ENCODE data around the gene ABTB1.
"Not testable (repeated sequence)": the region's sequence is repeated elsewhere in the genome, so short reads cannot be mapped to it uniquely, and the experiment has no call there.

ABTB1 gene

GRCh38 chr3:127650236-127650635 lies 22.5 kb upstream of the ABTB1 start:
- no peak for FAIRE-seq

DNA sequence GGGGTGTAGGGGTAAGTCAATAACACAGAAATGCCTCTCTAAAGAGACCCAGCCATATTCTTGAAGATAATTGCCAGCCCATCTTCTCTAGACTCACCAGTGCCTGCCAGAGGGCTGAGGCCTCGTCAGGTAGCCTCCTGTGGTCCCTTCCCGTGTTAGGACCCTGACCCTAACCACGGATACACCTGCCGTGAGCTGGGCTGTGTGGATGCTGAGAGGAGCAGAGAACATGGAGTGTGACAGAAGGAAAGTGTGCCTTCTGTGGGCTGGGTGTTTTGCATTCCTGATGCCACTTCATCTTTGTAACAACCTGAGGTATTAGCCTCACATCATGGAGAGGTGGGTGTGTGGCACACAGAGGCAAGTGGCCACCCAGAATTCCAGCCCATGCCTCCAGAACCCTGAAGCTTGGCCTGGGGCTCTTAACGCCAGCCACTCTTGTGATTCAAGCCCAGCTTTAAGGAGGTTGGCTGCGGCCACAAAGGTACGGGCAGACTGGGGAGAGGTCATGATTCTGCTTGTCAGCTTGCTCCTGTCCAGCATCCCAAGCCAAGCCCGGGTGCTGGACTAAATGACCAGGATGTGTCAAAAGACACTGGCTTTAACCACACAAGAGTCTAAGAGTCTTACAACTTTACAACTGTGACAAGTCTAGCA lies 21.1 kb upstream of the ABTB1 start:
- no peak for FAIRE-seq

GRCh38 chr3:127652246-127652995 lies 20.3 kb upstream of the ABTB1 start:
- no peak for FAIRE-seq

- no peak for FAIRE-seq
Measured at GRCh38 chr3:127654374-127654773, 18.4 kb upstream of the ABTB1 start.

DNA sequence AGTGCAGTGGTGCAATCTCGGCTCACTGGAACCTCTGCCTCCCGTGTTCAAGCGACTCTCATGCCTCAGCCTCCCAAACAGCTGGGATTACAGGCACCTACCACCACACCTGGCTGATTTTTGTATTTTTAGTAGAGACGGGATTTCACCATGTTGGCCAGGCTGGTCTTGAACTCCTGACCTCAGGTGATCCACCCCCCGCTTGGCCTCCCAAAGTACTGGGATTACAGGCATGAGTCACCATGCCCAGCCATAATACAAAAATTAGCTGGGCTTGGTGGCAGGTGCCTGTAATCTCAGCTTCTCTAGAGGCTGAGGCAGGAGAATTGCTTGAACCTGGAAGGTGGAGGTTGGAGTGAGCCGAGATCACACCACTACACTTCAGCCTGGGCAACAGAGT lies 17.8 kb upstream of the ABTB1 start:
- FAIRE-seq = not testable (repeated sequence)

DNA sequence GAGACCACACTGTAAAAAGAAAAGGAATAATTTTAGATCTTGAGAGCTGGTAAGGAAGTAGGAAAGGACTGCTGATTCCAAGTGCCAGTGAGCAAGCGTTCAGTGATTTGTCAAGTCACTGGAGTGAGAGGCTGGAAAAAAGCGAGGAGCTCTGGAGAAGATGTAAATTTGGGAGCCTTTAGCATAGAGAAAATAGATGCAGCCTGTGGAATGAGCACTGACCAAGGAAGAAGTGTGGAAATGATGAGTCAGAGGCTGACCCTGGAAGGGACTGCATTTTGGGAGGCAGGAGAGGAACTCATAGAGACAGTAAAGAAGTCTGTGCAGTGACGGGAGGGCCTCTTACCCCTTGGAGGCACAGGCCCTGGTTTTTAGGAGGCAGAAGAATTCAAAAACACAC lies 17.1 kb upstream of the ABTB1 start:
- FAIRE-seq = no peak

DNA sequence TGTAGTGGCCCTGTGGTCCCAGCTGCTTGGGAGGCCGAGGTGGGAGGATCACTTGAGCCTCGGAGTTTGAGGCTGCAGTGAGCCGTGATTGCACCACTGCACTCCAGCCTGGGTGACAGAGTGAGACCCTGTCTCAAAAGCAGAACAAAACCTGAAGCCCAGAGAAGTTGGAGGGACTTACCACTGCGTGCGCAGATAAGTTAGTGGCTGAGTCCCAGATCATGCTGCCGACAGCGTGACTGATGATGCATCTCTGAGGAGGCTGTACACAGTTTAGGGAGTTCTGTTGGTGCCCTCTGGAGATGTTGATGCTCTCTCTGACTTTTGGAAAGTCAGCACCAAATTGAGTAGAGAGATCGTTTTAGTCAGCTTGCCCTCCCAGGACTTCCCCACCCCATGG lies 15.8 kb upstream of the ABTB1 start:
- no peak for FAIRE-seq

DNA sequence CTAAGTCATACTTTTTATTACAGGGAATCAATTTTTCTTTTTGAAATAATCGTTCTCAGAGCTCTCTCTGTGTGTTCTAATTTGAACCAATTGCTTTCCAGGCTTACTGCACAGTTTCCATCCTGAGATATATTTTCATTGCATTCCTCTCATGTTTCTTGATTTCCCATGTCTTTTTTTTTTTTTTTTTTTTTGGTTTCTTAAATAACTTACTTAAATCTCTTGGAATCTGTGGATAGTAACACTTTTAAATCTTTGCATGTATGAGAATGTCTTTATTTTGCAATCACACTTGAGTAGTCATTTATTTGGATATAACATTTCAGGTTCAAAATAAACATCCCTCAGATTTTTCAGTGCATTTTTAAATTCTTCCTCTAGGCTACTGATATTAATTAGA lies 14.5 kb upstream of the ABTB1 start:
- no peak for FAIRE-seq

DNA sequence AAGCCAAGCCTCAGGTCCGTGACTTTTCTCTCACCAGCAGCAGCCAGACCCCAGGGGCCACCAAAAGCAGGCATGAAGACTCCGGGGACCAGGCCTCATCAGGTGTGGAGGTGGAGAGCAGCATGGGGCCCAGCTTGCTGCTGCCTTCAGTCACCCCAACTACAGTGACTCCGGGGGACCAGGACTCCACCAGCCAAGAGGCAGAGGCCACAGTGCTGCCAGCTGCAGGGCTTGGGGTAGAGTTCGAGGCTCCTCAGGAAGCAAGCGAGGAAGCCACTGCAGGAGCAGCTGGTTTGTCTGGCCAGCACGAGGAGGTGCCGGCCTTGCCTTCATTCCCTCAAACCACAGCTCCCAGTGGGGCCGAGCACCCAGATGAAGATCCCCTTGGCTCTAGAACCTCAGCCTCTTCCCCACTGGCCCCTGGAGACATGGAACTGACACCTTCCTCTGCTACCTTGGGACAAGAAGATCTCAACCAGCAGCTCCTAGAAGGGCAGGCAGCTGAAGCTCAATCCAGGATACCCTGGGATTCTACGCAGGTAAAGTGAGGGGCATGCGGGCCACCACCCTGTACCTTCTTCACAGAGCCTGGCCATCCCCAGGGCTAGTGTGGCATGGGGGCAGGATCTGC lies 12.0 kb upstream of the ABTB1 start:
- no peak for FAIRE-seq

GRCh38 chr3:127661600-127661999 lies 11.2 kb upstream of the ABTB1 start:
- no peak for FAIRE-seq

GRCh38 chr3:127662001-127662469 lies 10.7 kb upstream of the ABTB1 start:
- FAIRE-seq = no peak

DNA sequence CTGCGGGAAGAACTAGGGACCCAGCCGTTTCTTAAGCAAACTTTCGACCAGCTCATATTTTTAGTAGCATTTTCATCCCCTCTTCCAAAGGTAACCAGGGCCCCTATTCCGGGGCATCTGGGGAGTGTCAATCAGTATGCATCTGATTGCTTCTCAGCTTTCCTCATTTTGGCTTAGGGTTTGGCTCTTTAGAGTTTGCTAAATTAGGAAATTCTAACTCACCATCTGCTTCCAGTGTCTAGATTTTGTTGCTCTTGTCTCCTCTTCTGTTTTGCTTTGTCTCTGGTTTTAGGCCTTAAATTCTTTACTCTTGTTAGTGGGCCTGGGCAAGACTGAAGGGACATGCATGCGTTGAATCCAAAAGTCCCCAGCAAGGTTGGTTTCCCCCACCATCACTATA lies 9.6 kb upstream of the ABTB1 start:
- no peak for FAIRE-seq

DNA sequence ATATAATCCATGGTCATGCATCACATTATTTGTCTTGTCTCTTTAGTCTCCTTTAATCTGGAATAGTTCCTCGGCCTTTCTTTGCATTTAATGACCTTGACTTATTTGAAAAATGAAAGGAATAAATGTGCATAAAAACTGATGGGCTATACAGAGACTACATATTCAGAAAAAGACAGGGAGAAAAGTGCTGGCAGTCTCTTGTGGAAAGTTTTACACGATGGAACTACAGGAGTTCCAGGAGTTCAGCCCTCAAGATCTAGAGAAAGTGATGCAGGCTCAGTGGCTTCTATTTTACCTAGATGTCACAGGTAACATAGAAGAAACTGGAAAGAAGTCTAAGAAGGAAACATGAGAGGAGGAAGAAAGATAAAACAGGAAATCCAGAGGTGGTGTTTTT lies 7.6 kb upstream of the ABTB1 start:
- no peak for FAIRE-seq

DNA sequence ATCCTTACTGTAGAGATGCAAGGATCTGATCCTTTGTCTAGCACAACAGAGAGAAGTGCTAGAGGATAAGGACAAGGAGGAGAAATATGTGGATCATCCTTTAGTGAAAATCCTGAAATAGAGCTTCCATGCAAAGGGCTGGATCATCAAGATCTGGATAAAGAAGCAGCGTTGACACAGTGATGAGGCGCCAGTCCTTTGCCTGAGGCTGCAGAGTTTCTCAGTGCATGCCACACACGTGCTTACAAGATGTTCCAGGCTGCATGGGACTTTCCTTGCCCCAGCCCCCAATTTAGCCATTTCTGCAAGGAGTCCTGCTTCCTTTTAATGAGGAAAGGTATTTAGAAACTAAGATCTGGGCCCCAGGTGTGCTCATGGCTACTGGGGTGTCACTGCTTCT lies 7.2 kb upstream of the ABTB1 start:
- FAIRE-seq = no peak

DNA sequence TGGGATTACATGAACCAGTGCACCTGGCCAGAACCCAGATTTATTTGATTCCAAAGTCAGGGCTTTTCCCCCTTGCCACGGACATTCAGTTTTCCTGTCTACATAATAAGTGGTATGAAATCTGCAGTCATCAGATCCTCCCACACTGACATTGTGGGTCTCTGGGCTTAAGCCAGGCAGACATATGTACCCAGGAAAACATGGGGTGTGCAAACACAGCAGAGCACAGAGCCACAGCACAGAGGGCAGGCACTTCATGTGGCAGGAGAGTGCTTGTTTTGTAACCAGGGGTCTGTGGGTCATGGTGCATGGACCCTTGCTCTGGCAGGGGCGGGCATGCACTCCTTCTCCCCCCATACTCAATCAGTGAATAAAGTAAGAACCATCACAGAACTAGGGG lies 6.1 kb upstream of the ABTB1 start:
- FAIRE-seq = no peak

GRCh38 chr3:127667119-127667681 lies 5.6 kb upstream of the ABTB1 start:
- no peak for FAIRE-seq

- FAIRE-seq = no peak
Measured at GRCh38 chr3:127668906-127669305, 3.8 kb upstream of the ABTB1 start.

- no peak for FAIRE-seq
Measured at GRCh38 chr3:127669541-127670228, 3.1 kb upstream of the ABTB1 start.

DNA sequence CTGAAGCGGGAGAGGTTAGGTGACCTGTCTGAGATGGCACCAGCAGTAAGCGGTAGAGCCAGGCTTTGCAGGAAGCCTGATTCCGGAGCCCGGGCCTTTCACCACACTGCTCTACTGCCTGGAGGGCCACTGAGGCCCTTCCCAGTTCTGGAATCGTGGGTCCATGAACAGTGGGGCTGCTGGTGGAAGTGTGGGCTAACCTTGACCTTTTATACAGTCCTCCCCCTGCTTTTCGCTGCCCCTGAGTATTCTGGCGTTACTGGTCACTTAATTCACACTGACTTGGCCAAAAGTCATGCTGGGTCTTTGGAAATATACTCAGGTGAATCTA lies 2.6 kb upstream of the ABTB1 start:
- FAIRE-seq = no peak

- no peak for FAIRE-seq
Measured at GRCh38 chr3:127670761-127671522, 1.8 kb upstream of the ABTB1 start.

DNA sequence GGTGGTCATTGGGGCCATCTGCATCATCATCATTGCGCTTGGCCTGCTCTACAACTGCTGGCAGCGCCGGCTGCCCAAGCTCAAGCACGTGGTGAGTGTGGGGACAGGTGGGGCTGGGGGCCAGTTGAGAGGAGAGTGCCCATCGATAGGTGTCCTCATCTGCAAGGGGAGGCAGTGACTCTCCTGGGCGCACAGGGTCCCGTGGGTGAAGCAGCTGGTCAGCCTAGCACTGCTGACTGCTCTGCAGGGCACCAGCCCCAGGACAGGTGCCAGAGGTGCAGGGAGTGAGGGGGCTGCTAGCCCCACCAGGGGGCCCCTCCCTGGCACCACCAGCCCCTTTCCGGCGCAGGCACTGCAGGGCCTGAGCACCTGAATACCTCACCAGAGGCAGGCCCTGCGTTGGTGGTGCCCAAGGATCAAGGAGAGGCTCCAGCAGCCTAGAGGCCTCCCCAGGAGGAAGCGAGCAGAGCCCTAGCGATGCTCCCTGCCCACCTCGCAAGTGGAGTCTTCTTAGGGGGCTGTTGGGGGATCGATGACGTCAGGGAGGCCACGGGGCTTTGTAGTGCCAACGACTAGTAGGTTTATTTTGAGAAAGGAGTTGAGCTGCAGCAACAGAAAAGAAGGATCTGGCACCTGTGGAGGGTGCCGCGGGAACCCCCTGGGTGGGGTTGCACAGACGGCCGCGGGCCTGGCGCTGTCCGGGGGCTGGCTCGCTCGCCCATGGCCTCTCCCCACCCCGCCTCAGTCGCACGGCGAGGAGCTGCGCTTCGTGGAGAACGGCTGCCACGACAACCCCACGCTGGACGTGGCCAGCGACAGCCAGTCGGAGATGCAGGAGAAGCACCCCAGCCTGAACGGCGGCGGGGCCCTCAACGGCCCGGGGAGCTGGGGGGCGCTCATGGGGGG lies 976 bp upstream of the ABTB1 start:
- no peak for FAIRE-seq

Measured in TTC549 (cell line).